Measurements from ENCODE around the gene NMD3.

Gene NMD3

DNA sequence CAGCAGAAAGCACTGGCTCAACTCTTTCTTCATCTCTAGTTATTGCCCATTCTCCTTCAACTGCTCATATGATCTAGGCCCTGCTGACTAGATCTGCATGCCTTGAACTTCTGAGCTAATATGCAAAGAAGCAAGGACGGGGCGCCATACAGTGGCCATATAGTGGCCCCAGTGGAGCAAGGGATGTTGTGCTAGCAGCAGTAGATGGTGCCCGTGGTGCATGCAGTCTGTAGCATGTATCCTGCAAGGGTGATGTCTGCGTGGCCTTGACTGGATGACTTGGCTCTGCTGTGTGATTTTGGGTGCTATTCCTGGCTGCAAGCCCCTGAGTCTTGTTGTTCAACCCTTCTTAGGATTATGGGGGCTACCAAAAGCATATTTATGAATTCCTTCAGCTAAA is 12.2 kb upstream of the NMD3 start:
- Histone ChIP-seq H3K36me3 (ENCODE audit: insufficient read depth, low read length) (no peaks in the 10 kb centered on the region), H3K9ac (ENCODE audit: low read length) (no peak overlapping the region), H3K9me3 (ENCODE audit: low read length) (no peaks in the 10 kb centered on the region), H3K4me1 (ENCODE audit: insufficient read depth, low read length, severe bottlenecking) (no peaks in the 10 kb centered on the region), H2AFZ (ENCODE audit: low read length) (no peak overlapping the region), H3K27me3 (ENCODE audit: insufficient read depth, low read length) (no peaks in the 10 kb centered on the region), H3F3A (ENCODE audit: insufficient read depth, low read length) (no peaks in the 10 kb centered on the region), H3K9me2 (ENCODE audit: low read depth, low read length) (no peaks in the 10 kb centered on the region), H3K4me2 (ENCODE audit: low read length) (no peak overlapping the region), H4K20me1 (ENCODE audit: insufficient read depth, low read length) (no peaks in the 10 kb centered on the region), H3K4me3 (ENCODE audit: low read depth, low read length, poor library complexity, severe bottlenecking) (no peak overlapping the region), H3K79me2 (ENCODE audit: insufficient read depth, low read length) (no peaks in the 10 kb centered on the region), H3K27ac (ENCODE audit: low read depth, low read length, poor library complexity, severe bottlenecking) (no peak overlapping the region)
- TF ChIP-seq EZH2 (IDR thresholded peaks at IDR 0.05; ENCODE audit: borderline replicate concordance, low read length): no peak
- TF ChIP-seq, protein P1, sequence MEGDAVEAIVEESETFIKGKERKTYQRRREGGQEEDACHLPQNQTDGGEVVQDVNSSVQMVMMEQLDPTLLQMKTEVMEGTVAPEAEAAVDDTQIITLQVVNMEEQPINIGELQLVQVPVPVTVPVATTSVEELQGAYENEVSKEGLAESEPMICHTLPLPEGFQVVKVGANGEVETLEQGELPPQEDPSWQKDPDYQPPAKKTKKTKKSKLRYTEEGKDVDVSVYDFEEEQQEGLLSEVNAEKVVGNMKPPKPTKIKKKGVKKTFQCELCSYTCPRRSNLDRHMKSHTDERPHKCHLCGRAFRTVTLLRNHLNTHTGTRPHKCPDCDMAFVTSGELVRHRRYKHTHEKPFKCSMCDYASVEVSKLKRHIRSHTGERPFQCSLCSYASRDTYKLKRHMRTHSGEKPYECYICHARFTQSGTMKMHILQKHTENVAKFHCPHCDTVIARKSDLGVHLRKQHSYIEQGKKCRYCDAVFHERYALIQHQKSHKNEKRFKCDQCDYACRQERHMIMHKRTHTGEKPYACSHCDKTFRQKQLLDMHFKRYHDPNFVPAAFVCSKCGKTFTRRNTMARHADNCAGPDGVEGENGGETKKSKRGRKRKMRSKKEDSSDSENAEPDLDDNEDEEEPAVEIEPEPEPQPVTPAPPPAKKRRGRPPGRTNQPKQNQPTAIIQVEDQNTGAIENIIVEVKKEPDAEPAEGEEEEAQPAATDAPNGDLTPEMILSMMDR (IDR thresholded peaks at IDR 0.05; ENCODE audit: low read length): no peak; the same call in 1 of the 2 replicates

DNA sequence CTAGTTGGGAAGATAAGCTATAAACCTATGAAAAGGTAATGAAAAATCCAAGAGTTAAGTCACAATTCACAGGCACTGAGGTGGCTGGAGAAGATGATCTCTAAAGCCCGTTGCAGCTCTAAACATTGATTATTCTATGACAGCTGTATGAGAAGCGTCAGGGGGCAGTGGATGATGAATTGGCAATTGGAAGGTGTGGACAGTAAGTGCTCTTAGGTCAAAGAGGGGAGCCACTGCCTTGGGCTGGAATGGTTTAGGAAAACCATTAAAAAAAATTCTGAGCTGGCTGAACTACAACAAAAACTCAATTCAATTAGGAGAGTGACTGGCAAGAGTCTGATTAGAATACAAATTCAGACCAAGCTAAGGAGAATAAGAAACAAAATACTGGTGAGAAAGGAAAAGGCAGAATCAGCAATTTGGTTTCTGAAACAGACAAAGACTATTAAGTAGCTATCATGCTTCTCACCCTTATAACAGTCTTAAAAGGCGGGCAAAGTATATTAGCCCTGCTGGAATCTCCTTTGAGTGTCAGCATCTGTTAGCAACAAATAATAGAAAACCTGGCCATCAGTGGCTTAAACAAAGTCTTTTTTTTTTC is 8.8 kb upstream of the NMD3 start:
- Histone ChIP-seq H3K27me3 (ENCODE audit: insufficient read depth, low read length) (no peaks in the 10 kb centered on the region), H3K9me3 (ENCODE audit: low read length) (no peaks in the 10 kb centered on the region), H3K4me3 (ENCODE audit: low read depth, low read length, poor library complexity, severe bottlenecking) (no peak overlapping the region), H3K9me2 (ENCODE audit: low read depth, low read length) (no peaks in the 10 kb centered on the region), H3K79me2 (ENCODE audit: insufficient read depth, low read length) (no peaks in the 10 kb centered on the region), H4K20me1 (ENCODE audit: insufficient read depth, low read length) (no peaks in the 10 kb centered on the region), H3K27ac (ENCODE audit: low read depth, low read length, poor library complexity, severe bottlenecking) (no peak overlapping the region), H3K4me2 (ENCODE audit: low read length) (no peak overlapping the region), H3K4me1 (ENCODE audit: insufficient read depth, low read length, severe bottlenecking) (no peaks in the 10 kb centered on the region), H3F3A (ENCODE audit: insufficient read depth, low read length) (no peaks in the 10 kb centered on the region), H2AFZ (ENCODE audit: low read length) (no peak overlapping the region), H3K36me3 (ENCODE audit: insufficient read depth, low read length) (no peaks in the 10 kb centered on the region), H3K9ac (ENCODE audit: low read length) (no peak overlapping the region)
- no peak for TF ChIP-seq EZH2 (IDR thresholded peaks at IDR 0.05; ENCODE audit: borderline replicate concordance, low read length)
- TF ChIP-seq, protein P1 (IDR thresholded peaks at IDR 0.05; ENCODE audit: low read length): no peak

DNA sequence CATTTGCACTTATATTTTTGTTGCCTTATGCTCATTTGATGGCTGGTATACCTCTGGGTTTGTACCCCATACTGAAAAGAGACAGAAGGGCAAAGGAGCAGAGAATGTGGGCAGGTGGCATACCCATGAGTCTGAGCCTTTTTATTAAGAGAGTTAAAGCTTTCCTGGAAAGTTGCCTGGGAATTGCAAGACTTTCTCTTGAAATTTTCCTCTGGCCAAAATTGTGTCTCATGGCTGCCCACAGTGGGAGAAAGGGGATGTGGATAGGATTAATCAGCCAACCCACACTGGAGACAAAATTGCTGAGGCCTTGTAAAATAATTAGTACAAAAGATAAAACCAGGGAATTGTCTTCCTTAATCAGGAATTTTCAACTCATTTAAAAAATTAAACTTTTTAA is 8.2 kb upstream of the NMD3 start:
- TF ChIP-seq, protein P1 (IDR thresholded peaks at IDR 0.05; ENCODE audit: low read length): no peak
- TF ChIP-seq EZH2 (IDR thresholded peaks at IDR 0.05; ENCODE audit: borderline replicate concordance, low read length): no peak
- Histone ChIP-seq H3K36me3 (ENCODE audit: insufficient read depth, low read length) (no peaks in the 10 kb centered on the region), H4K20me1 (ENCODE audit: insufficient read depth, low read length) (no peaks in the 10 kb centered on the region), H3K9ac (ENCODE audit: low read length) (no peak overlapping the region), H3K4me3 (ENCODE audit: low read depth, low read length, poor library complexity, severe bottlenecking) (no peak overlapping the region), H3K9me2 (ENCODE audit: low read depth, low read length) (no peaks in the 10 kb centered on the region), H3K4me2 (ENCODE audit: low read length) (no peak overlapping the region), H3K9me3 (ENCODE audit: low read length) (no peaks in the 10 kb centered on the region), H3K27ac (ENCODE audit: low read depth, low read length, poor library complexity, severe bottlenecking) (no peak overlapping the region), H3K79me2 (ENCODE audit: insufficient read depth, low read length) (no peaks in the 10 kb centered on the region), H3K4me1 (ENCODE audit: insufficient read depth, low read length, severe bottlenecking) (no peaks in the 10 kb centered on the region), H2AFZ (ENCODE audit: low read length) (no peak overlapping the region), H3K27me3 (ENCODE audit: insufficient read depth, low read length) (no peaks in the 10 kb centered on the region), H3F3A (ENCODE audit: insufficient read depth, low read length) (no peaks in the 10 kb centered on the region)
